Thoracic aorta (tissue), 2 donors: ENCODE data around the gene SNX8. TPM values are rescaled to one million over a fixed set of nuclear protein-coding genes. Genes with fewer than 3 reads are reported as not detected.
"Not testable (repeated sequence)": the region's sequence is repeated elsewhere in the genome, so short reads cannot be mapped to it uniquely, and the experiment has no call there.

Source experiments
- ATAC-seq: fragments of 150-250 bp; one replicate; pipeline ENCODE4 v1.8.0; 2017; ENCODE audit warnings: low read depth; ENCODE audit not compliant: insufficient number of reproducible peaks, low FRiP score
- DNase-seq: peaks from one replicate; pipeline ENCODE4 v3.0.0-alpha.2; 2020; ENCODE audit warnings: low spot score
- H3K27ac ChIP-seq, 2 donors: fragments of 200-600 bp; sonication (generic); 1 replicate in 1 of 2; 2 replicates in 1 of 2; pipeline ENCODE4 v1.5.1; 2016; ENCODE audit warnings: mild to moderate bottlenecking in 2 of 2, moderate library complexity in 2 of 2
- H3K27me3 ChIP-seq: fragments of 200-600 bp; sonication (generic); replicated peaks from 2 replicates; pipeline ENCODE4 v1.6.0; 2016; ENCODE audit warnings: mild to moderate bottlenecking; ENCODE audit not compliant: insufficient read depth
- H3K36me3 ChIP-seq: fragments of 200-600 bp; sonication (generic); one replicate; pipeline ENCODE4 v1.5.1; 2016
- H3K4me1 ChIP-seq, 2 donors: fragments of 200-600 bp; sonication (generic); 1 replicate in 1 of 2; 2 replicates in 1 of 2; pipeline versions ENCODE4 v1.5.1 to v1.6.0; 2016; ENCODE audit warnings: low read depth in 2 of 2, mild to moderate bottlenecking in 1 of 2; ENCODE audit not compliant: control insufficient read depth in 1 of 2
- H3K4me3 ChIP-seq: fragments of 200-600 bp; sonication (generic); 2 replicates; pipeline ENCODE4 v1.5.1; 2016; ENCODE audit warnings: mild to moderate bottlenecking
- H3K9me3 ChIP-seq: fragments of 200-600 bp; sonication (generic); 2 replicates; pipeline ENCODE4 v1.5.1; 2016
- total RNA-seq, 2 donors: library from RNA; depleted of rRNA; stranded (reverse); fragments of >200 nt; gene quantifications; one replicate each; pipeline versions ENCODE4 v1.1.0 to v1.2.3, GENCODE V29; 2016
- TF ChIP-seq, protein P1 (sequence below): fragments of 200-600 bp; sonication (generic); IDR thresholded peaks from one replicate; pipeline ENCODE4 v1.5.1; 2019; ENCODE audit warnings: antibody characterized with exemption

The SNX8 gene
- total RNA-seq, 2 donors from 2014 or later, result 6.5 to 29.6 TPM

DNA sequence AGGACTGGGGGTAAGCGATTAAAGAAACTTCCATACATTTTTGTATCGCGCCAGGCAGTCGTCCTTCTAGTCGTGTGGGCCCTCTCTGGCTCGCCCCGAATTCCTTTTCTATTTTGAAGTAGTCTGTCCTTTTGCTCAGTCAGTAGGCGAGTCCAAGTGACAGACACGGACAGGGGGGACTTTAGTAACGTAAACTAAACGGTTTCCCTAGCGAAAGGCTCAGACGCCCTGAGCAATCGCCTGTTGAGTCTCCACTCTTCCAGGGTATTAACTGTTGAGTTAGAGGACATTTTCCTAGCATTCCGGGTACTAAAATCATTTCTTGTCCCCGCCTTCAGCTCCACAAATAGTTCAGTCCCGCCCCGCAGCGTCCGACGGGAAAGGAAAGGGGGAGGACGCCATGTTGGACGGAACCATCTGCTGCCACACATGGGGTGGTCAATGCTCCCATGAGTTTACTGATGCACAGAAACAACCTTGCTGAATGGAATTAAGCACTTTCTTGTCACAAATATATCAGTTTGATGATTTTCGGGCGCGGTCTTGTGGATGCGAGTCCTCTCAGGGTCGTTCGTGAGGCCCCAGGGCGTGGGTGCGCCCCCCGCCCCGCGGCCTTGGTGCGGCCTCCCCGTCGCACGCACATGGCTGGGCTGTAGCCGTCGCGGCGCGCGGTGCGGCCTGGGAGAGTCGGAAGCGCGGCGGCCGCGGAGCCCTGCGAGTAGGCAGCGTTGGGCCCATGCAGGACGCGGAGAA, 40.1 kb upstream of the SNX8 start, which contains the start of gene EIF3B:
Gene EIF3B (plus strand): TSS at position 642 of the 753 bp plus-strand sequence. CDS start 95 bp downstream, at position 737.
- H3K27ac ChIP-seq, result peak within 1 kb of the TSS; percentile 96 to 98
- no peaks in the 10 kb centered on the region for H3K36me3 ChIP-seq
- peak within 1 kb of the TSS; percentile 99 for H3K4me3 ChIP-seq
- H3K4me1 ChIP-seq, result peaks cover 25 to 46% of the 10 kb centered on the region in 2 donors
- TF ChIP-seq, protein P1, sequence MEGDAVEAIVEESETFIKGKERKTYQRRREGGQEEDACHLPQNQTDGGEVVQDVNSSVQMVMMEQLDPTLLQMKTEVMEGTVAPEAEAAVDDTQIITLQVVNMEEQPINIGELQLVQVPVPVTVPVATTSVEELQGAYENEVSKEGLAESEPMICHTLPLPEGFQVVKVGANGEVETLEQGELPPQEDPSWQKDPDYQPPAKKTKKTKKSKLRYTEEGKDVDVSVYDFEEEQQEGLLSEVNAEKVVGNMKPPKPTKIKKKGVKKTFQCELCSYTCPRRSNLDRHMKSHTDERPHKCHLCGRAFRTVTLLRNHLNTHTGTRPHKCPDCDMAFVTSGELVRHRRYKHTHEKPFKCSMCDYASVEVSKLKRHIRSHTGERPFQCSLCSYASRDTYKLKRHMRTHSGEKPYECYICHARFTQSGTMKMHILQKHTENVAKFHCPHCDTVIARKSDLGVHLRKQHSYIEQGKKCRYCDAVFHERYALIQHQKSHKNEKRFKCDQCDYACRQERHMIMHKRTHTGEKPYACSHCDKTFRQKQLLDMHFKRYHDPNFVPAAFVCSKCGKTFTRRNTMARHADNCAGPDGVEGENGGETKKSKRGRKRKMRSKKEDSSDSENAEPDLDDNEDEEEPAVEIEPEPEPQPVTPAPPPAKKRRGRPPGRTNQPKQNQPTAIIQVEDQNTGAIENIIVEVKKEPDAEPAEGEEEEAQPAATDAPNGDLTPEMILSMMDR, result no peak
- H3K9me3 ChIP-seq, result no peaks in the 10 kb centered on the region
- ATAC-seq (peak; percentile 91), DNase-seq (peak; percentile 80)
- no peaks in the 10 kb centered on the region for H3K27me3 ChIP-seq

DNA sequence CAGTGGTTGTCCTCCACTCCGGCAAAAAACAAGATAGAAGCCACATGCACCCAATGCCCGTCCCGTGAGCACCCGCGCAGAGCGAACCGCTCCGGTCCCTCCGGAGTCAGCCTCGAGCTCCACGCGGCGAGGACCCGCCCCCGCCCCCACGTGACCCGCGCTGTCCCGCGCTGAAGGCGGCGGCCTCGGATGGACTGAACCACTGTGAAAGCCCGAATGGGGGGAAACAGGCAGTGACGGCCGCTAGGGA, 39.6 kb upstream of the SNX8 start:
- peak overlapping the region; percentile 99 for H3K4me3 ChIP-seq
- peak; percentile 63 for DNase-seq
- peak; percentile 81 for ATAC-seq
- no peaks in the 10 kb centered on the region for H3K9me3 ChIP-seq
- no peaks in the 10 kb centered on the region for H3K27me3 ChIP-seq
- H3K36me3 ChIP-seq, result no peaks in the 10 kb centered on the region
- TF ChIP-seq, protein P1, result no peak
- H3K4me1 ChIP-seq, result peaks cover 24 to 41% of the 10 kb centered on the region in 2 donors
- peak overlapping the region; percentile 96 to 98 for H3K27ac ChIP-seq

DNA sequence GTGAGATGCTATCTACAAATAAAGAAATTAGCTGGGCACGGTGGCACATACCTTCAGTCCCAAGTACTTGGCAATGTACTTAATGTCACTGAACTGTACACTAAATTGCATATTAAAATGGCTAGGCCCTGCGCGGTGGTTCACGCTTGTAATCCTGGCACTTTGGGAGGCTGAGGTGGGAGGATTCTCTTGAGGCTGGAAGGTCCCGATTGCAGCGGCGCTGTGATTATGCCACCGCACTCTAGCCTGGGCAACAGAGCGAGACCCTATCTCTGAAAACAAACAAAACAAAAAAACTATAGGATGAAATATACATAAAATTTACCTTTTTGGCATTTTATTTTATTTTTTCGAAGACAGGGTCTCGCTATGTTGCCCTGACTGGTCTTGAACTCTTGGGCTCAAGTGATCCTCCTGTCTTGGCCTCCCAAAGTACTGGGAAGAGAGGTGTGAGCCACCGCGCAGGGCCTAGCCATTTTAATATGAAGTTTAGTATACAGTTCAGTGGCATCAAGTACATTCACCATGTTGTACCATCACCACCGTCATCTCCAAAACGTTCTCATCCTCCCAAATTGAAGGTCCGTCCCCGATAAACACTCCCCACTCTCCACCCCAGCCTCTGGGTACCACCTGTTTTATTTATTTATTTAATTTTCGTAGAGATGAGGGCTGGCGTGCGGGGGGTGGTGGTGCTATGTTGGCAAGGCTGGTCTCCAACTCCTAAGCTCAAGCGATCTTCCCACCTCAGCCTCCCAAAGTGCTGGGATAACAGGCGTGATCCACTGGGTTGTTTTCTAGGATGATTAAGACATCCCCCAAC, 39.1 kb upstream of the SNX8 start:
- ATAC-seq (peak; percentile 7), DNase-seq (no peak)
- Histone ChIP-seq H3K36me3 (no peaks in the 10 kb centered on the region), H3K4me1 (peaks cover 22 to 36% of the 10 kb centered on the region in 2 donors), H3K27me3 (no peaks in the 10 kb centered on the region), H3K4me3 (peak overlapping the region; percentile 99), H3K9me3 (no peaks in the 10 kb centered on the region), H3K27ac (peak overlapping the region; percentile 96 to 98)
- TF ChIP-seq, protein P1, result no peak

DNA sequence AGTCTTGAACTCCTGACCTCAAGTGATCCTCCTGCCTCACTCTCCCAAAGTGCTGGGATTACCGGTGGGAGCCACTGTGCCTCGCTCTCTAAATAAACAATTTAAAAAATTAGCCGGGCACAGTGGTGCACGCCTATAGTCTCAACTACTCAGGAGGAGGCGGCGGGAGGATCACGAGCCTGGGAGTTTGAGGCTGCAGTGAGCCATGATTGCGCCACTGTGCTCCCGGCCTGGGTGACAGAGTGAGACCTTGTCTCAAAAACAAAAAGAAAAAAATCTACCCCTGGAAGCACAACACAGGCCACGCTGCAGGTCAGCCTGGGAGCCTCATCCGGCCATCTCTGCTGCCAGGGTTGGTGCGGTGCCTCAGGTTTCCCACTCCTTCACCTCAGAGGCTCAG, 36.6 kb upstream of the SNX8 start:
- H3K4me3 ChIP-seq, result no peak overlapping the region
- TF ChIP-seq, protein P1, result no peak
- H3K27me3 ChIP-seq, result no peaks in the 10 kb centered on the region
- H3K36me3 ChIP-seq, result no peaks in the 10 kb centered on the region
- H3K27ac ChIP-seq, result no peak overlapping the region
- ATAC-seq, result no peak
- no peak for DNase-seq
- H3K4me1 ChIP-seq, result peaks cover 9 to 19% of the 10 kb centered on the region in 2 donors
- no peaks in the 10 kb centered on the region for H3K9me3 ChIP-seq

DNA sequence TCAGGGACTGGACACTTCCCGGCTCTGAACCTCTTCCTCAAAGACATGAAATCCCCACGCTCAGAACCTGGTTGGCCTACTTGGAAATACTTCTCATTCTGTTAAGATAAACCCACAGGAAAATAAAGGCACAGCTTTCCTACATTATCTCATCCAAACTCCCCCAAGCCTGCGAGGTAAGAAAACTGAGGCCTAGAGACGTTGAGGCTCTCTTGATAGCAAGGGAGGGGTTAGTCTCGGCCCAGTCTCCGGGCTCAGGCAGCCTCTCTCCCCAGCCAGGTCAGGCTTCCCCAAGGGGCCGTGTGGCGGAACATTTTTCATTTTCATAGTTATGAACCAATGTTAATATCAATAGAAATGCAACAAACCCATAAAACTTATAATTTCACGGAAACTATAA, 35.8 kb upstream of the SNX8 start:
- Histone ChIP-seq H3K36me3 (no peaks in the 10 kb centered on the region), H3K4me1 (peaks cover 3 to 14% of the 10 kb centered on the region in 2 donors), H3K9me3 (no peaks in the 10 kb centered on the region), H3K27ac (no peak overlapping the region), H3K27me3 (no peaks in the 10 kb centered on the region), H3K4me3 (no peak overlapping the region)
- TF ChIP-seq, protein P1, result no peak
- ATAC-seq, result no peak
- no peak for DNase-seq

DNA sequence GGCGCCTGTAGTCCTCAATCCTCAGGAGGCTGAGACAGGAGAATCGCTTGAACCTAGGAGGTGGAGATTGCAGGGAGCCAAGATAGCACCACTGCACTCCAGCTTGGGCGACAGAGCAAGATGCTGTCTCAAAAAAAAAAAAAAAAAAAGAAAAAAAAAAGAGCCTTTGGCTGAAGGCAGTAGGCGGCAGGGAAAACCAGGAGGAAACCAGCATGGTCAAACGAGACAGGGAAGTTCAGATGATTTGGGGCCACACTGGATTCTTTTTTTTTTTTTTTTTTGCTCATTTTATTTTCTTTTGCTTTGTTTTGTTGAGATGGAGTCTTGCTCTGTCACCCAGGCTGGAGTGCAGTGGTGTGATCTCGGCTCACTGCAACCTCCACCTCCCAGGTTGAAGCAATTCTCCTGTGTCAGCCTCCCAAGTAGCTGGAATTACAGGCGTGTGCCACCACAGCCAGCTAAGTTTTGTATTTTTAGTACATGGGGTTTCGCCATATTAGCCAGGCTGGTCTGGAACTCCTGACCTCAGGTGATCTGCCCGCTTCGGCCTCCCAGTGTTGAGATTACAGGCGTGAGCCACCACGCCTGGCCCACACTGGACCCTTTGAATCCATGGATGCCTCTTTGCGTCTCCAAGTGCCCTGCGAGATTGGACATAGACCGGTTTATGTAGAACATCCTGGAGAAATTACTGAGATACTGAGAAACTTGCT, 33.3 kb upstream of the SNX8 start:
- DNase-seq, ATAC-seq, H3K27ac ChIP-seq, H3K36me3 ChIP-seq, H3K27me3 ChIP-seq, H3K4me1 ChIP-seq, H3K9me3 ChIP-seq: not testable (repeated sequence)
- H3K4me3 ChIP-seq, result peak overlapping the region; percentile 43
